HUDEP-2 (cell line): ENCODE data around the gene OARD1.
A peak's percentile ranks its signal among the peaks of the same experiment; 100 is the strongest.
"Not testable (repeated sequence)": the region's sequence is repeated elsewhere in the genome, so short reads cannot be mapped to it uniquely, and the experiment has no call there.

ENCODE experiments used
- DNase-seq, 76 experiments: peaks; one replicate each; lab custom pipeline; 2025; ENCODE audit not compliant: unreplicated experiment in 76 of 76; lab: John Stamatoyannopoulos, UW

The OARD1 gene

GRCh38 chr6:41028561-41029412 lies 43.4 kb downstream of the OARD1 start:
- DNase-seq: peak in 26 of 76 experiments; percentile 20 to 97 (median 62)

GRCh38 chr6:41027799-41028560 lies 44.2 kb downstream of the OARD1 start:
- DNase-seq: peak in 74 of 76 experiments; percentile 31 to 99 (median 82)

- peak in 3 of 76 experiments; percentile 35 to 41 (median 36) for DNase-seq
Measured at GRCh38 chr6:41027241-41027640, 44.9 kb downstream of the OARD1 start.

GRCh38 chr6:41025966-41026530 lies 46.1 kb downstream of the OARD1 start:
- no peak for DNase-seq

GRCh38 chr6:41023114-41023513 lies 49.0 kb downstream of the OARD1 start:
- DNase-seq: no peak

- DNase-seq: peak in 11 of 76 experiments; percentile 11 to 41 (median 22)
Measured at GRCh38 chr6:41022294-41022693, 49.9 kb downstream of the OARD1 start.

GRCh38 chr6:41021832-41022231 lies 50.3 kb downstream of the OARD1 start:
- DNase-seq: peak in 2 of 76 experiments; percentile 14 to 23

GRCh38 chr6:41017663-41018062 lies 54.5 kb downstream of the OARD1 start:
- no peak for DNase-seq

GRCh38 chr6:41015860-41016259 lies 56.3 kb downstream of the OARD1 start:
- DNase-seq: not testable (repeated sequence)

- DNase-seq: no peak
Measured at GRCh38 chr6:41014780-41015179, 57.4 kb downstream of the OARD1 start.
